ENCODE results near the gene GRM3. TPM values are rescaled to one million over a fixed set of nuclear protein-coding genes. Genes with fewer than 3 reads are reported as not detected.

The GRM3 gene
- total RNA-seq, 1 donor from 2014 or later: not detected

DNA sequence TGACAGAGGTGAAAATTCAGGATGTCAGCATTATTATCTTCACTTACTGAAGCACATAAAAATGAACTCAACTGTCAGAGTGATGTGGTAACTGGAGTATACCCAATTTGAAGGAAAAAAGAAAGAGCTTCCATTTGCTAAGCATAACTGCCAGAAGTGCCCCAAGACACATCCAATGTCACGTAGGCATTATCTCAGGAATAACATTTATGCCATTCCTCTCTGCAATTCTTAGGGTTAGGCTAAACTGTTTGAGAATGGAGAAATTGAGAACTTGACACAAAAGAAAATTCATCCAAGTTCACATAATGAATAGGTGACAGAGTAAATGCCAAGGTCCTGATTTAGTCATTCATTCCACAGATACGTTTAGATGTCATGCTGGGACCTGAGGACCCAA is 148.6 kb downstream of the GRM3 start:
- no peak overlapping the region for H3K9ac ChIP-seq (ENCODE audit: low read length)
- no peaks in the 10 kb centered on the region for H3K27me3 ChIP-seq (ENCODE audit: insufficient read depth, low read length)
- no peak overlapping the region for H3K4me2 ChIP-seq (ENCODE audit: low read length)
- Mint-ChIP-seq H3K4me3 (ENCODE audit: unreplicated experiment) (no peak overlapping the region), H3K36me3 (ENCODE audit: low read depth, unreplicated experiment) (no peaks in the 10 kb centered on the region), H3K4me1 (ENCODE audit: low read depth, unreplicated experiment) (no peaks in the 10 kb centered on the region), H3K27ac (ENCODE audit: unreplicated experiment) (no peak overlapping the region), H3K27me3 (ENCODE audit: low read depth, unreplicated experiment) (no peaks in the 10 kb centered on the region), H3K9me3 (ENCODE audit: unreplicated experiment) (no peaks in the 10 kb centered on the region)
- TF ChIP-seq EZH2 (IDR thresholded peaks at IDR 0.05; ENCODE audit: insufficient read depth, low read length): no peak
- TF ChIP-seq, protein P1, sequence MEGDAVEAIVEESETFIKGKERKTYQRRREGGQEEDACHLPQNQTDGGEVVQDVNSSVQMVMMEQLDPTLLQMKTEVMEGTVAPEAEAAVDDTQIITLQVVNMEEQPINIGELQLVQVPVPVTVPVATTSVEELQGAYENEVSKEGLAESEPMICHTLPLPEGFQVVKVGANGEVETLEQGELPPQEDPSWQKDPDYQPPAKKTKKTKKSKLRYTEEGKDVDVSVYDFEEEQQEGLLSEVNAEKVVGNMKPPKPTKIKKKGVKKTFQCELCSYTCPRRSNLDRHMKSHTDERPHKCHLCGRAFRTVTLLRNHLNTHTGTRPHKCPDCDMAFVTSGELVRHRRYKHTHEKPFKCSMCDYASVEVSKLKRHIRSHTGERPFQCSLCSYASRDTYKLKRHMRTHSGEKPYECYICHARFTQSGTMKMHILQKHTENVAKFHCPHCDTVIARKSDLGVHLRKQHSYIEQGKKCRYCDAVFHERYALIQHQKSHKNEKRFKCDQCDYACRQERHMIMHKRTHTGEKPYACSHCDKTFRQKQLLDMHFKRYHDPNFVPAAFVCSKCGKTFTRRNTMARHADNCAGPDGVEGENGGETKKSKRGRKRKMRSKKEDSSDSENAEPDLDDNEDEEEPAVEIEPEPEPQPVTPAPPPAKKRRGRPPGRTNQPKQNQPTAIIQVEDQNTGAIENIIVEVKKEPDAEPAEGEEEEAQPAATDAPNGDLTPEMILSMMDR (IDR thresholded peaks at IDR 0.05; ENCODE audit: insufficient read depth, low read depth, low read length): no peak
- no peaks in the 10 kb centered on the region for H3K79me2 ChIP-seq (ENCODE audit: insufficient read depth, low read length)
- FAIRE-seq (no peak), DNase-seq (ENCODE audit: low read depth) (no peak)
- no peak overlapping the region for H3K4me3 ChIP-seq (ENCODE audit: insufficient read depth, low read depth, low read length)
- H3K4me1 ChIP-seq (ENCODE audit: insufficient read depth, low read length): no peaks in the 10 kb centered on the region
- H3K27ac ChIP-seq (ENCODE audit: low read depth, low read length): no peak overlapping the region
- H2AFZ ChIP-seq (ENCODE audit: low read depth, low read length): no peak overlapping the region
- no peaks in the 10 kb centered on the region for H3K9me3 ChIP-seq (ENCODE audit: insufficient read depth, low read depth, low read length)
- no peaks in the 10 kb centered on the region for H3K36me3 ChIP-seq (ENCODE audit: insufficient read depth, low read length)
- no peaks in the 10 kb centered on the region for H4K20me1 ChIP-seq (ENCODE audit: insufficient read depth, low read length)

GRCh38 chr7:86793136-86793535 is 149.4 kb downstream of the GRM3 start:
- Histone ChIP-seq H3K4me3 (ENCODE audit: insufficient read depth, low read depth, low read length) (no peak overlapping the region), H3K9ac (ENCODE audit: low read length) (no peak overlapping the region), H3K4me2 (ENCODE audit: low read length) (no peak overlapping the region), H3K36me3 (ENCODE audit: insufficient read depth, low read length) (no peaks in the 10 kb centered on the region), H2AFZ (ENCODE audit: low read depth, low read length) (no peak overlapping the region), H3K27ac (ENCODE audit: low read depth, low read length) (no peak overlapping the region), H3K27me3 (ENCODE audit: insufficient read depth, low read length) (no peaks in the 10 kb centered on the region), H3K9me3 (ENCODE audit: insufficient read depth, low read depth, low read length) (no peaks in the 10 kb centered on the region), H3K79me2 (ENCODE audit: insufficient read depth, low read length) (no peaks in the 10 kb centered on the region), H4K20me1 (ENCODE audit: insufficient read depth, low read length) (no peaks in the 10 kb centered on the region), H3K4me1 (ENCODE audit: insufficient read depth, low read length) (no peaks in the 10 kb centered on the region)
- Mint-ChIP-seq H3K36me3 (ENCODE audit: low read depth, unreplicated experiment) (no peaks in the 10 kb centered on the region), H3K27ac (ENCODE audit: unreplicated experiment) (no peak overlapping the region), H3K9me3 (ENCODE audit: unreplicated experiment) (peaks cover 3% of the 10 kb centered on the region), H3K27me3 (ENCODE audit: low read depth, unreplicated experiment) (no peaks in the 10 kb centered on the region), H3K4me3 (ENCODE audit: unreplicated experiment) (no peak overlapping the region), H3K4me1 (ENCODE audit: low read depth, unreplicated experiment) (no peaks in the 10 kb centered on the region)
- DNase-seq (ENCODE audit: low read depth) (no peak), FAIRE-seq (no peak)
- TF ChIP-seq, protein P1 (IDR thresholded peaks at IDR 0.05; ENCODE audit: insufficient read depth, low read depth, low read length): no peak
- TF ChIP-seq EZH2 (IDR thresholded peaks at IDR 0.05; ENCODE audit: insufficient read depth, low read length): no peak

GRCh38 chr7:86814661-86815379 is 171.1 kb downstream of the GRM3 start:
- no peak overlapping the region for H3K9ac ChIP-seq (ENCODE audit: low read length)
- H3K27me3 Mint-ChIP-seq (ENCODE audit: low read depth, unreplicated experiment): no peaks in the 10 kb centered on the region
- no peaks in the 10 kb centered on the region for H3K4me1 Mint-ChIP-seq (ENCODE audit: low read depth, unreplicated experiment)
- no peak overlapping the region for H3K4me3 Mint-ChIP-seq (ENCODE audit: unreplicated experiment)
- no peaks in the 10 kb centered on the region for H3K36me3 ChIP-seq (ENCODE audit: insufficient read depth, low read length)
- TF ChIP-seq EZH2 (IDR thresholded peaks at IDR 0.05; ENCODE audit: insufficient read depth, low read length): no peak
- TF ChIP-seq, protein P1 (IDR thresholded peaks at IDR 0.05; ENCODE audit: insufficient read depth, low read depth, low read length): peak; percentile 24
- H3K27ac Mint-ChIP-seq (ENCODE audit: unreplicated experiment): no peak overlapping the region
- no peak overlapping the region for H3K27ac ChIP-seq (ENCODE audit: low read depth, low read length)
- H4K20me1 ChIP-seq (ENCODE audit: insufficient read depth, low read length): no peaks in the 10 kb centered on the region
- H3K4me1 ChIP-seq (ENCODE audit: insufficient read depth, low read length): no peaks in the 10 kb centered on the region
- no peaks in the 10 kb centered on the region for H3K9me3 Mint-ChIP-seq (ENCODE audit: unreplicated experiment)
- no peak overlapping the region for H2AFZ ChIP-seq (ENCODE audit: low read depth, low read length)
- H3K4me2 ChIP-seq (ENCODE audit: low read length): no peak overlapping the region
- H3K27me3 ChIP-seq (ENCODE audit: insufficient read depth, low read length): no peaks in the 10 kb centered on the region
- H3K36me3 Mint-ChIP-seq (ENCODE audit: low read depth, unreplicated experiment): no peaks in the 10 kb centered on the region
- no peak overlapping the region for H3K4me3 ChIP-seq (ENCODE audit: insufficient read depth, low read depth, low read length)
- no peaks in the 10 kb centered on the region for H3K79me2 ChIP-seq (ENCODE audit: insufficient read depth, low read length)
- H3K9me3 ChIP-seq (ENCODE audit: insufficient read depth, low read depth, low read length): no peaks in the 10 kb centered on the region
- FAIRE-seq: no peak
- no peak for DNase-seq (ENCODE audit: low read depth)
